HepG2 (cell line): ENCODE results near the gene RPS6KL1. TPM values are rescaled to one million over a fixed set of nuclear protein-coding genes. Genes with fewer than 3 reads are reported as not detected.

Experiments
- AGO2 ChIP-seq: fragments of 200-400 bp; formaldehyde crosslinking; optimal IDR thresholded peaks from 2 replicates; pipeline ENCODE3; 2017; ENCODE audit warnings: mild to moderate bottlenecking, low read depth, low read length, moderate library complexity
- BRCA1 ChIP-seq: sonication (generic); formaldehyde crosslinking; IDR thresholded peaks from 2 replicates; pipeline ENCODE4 v1.4.0; 2020; ENCODE audit warnings: missing genetic modification reagents
- FOXJ3 ChIP-seq: sonication (generic); formaldehyde crosslinking; IDR thresholded peaks from 2 replicates; pipeline ENCODE4 v1.4.0; 2020; ENCODE audit warnings: missing genetic modification reagents, mild to moderate bottlenecking, borderline replicate concordance
- HOXD1 ChIP-seq: sonication (generic); formaldehyde crosslinking; IDR thresholded peaks from 2 replicates; pipeline ENCODE4 v1.5.0; 2020; ENCODE audit warnings: missing genetic modification reagents
- MATR3 ChIP-seq: sonication (generic); formaldehyde crosslinking; IDR thresholded peaks from 2 replicates; pipeline ENCODE4 v1.4.0; 2020; ENCODE audit warnings: missing genetic modification reagents
- MEIS2 ChIP-seq: sonication (generic); formaldehyde crosslinking; IDR thresholded peaks from 2 replicates; pipeline ENCODE4 v1.9.0; 2021; ENCODE audit warnings: mild to moderate bottlenecking, missing genetic modification reagents
- PAF1 ChIP-seq: IDR thresholded peaks from 2 replicates; pipeline ENCODE4 v1.6.1; 2016; ENCODE audit warnings: missing genetic modification reagents, missing compliant biosample characterization
- PAWR ChIP-seq: sonication (generic); formaldehyde crosslinking; IDR thresholded peaks from 2 replicates; pipeline ENCODE4 v1.4.0; 2020; ENCODE audit warnings: missing genetic modification reagents, mild to moderate bottlenecking, borderline replicate concordance
- TEAD3 ChIP-seq: optimal IDR thresholded peaks from 2 replicates; pipeline ENCODE3; 2016; ENCODE audit warnings: borderline replicate concordance
- WIZ ChIP-seq: sonication (generic); formaldehyde crosslinking; IDR thresholded peaks from 2 replicates; pipeline ENCODE4 v1.5.1; 2020; ENCODE audit warnings: mild to moderate bottlenecking, missing genetic modification reagents
- ZKSCAN5 ChIP-seq: sonication (generic); formaldehyde crosslinking; IDR thresholded peaks from 2 replicates; pipeline ENCODE4 v1.5.1; 2020; ENCODE audit warnings: mild to moderate bottlenecking, missing genetic modification reagents
- ZNF615 ChIP-seq: sonication (generic); formaldehyde crosslinking; IDR thresholded peaks from 2 replicates; pipeline ENCODE4 v1.5.0; 2020; ENCODE audit warnings: mild to moderate bottlenecking, missing genetic modification reagents, borderline replicate concordance
- polyA plus RNA-seq, 8 experiments: library from polyadenylated mRNA; depleted of rRNA in 3 of 8; stranded (reverse) in 7 of 8; unstranded in 1 of 8; fragments of >200 nt; fragmentation: Illumina TruSeq in 4 of 8; extraction: Trizol in 4 of 8; gene quantifications; 2 replicates each; pipeline versions ENCODE4 v1.2.1 to v1.2.3, GENCODE V29; 2011 to 2016; ENCODE audit warnings: low read depth in 4 of 8, missing spikeins in 1 of 8, mixed read lengths in 1 of 8; ENCODE audit not compliant: insufficient read depth in 1 of 8
- total RNA-seq, 5 experiments: library from RNA; depleted of rRNA; stranded (reverse); fragments of >200 nt; fragmentation: Illumina TruSeq; extraction: Trizol; gene quantifications; 2 replicates each; pipeline ENCODE4 v1.2.3, GENCODE V29; 2016; ENCODE audit warnings: low read depth in 1 of 5
- TF ChIP-seq, protein P1 (sequence below): sonication (generic); formaldehyde crosslinking; IDR thresholded peaks from 2 replicates; pipeline ENCODE4 v1.5.0; 2020; ENCODE audit warnings: missing genetic modification reagents
- TF ChIP-seq, protein P2 (sequence below): sonication (generic); formaldehyde crosslinking; IDR thresholded peaks from 2 replicates; pipeline ENCODE4 v1.4.0; 2020; ENCODE audit warnings: missing genetic modification reagents, borderline replicate concordance
- TF ChIP-seq, protein P3 (sequence below): sonication (generic); formaldehyde crosslinking; conservative IDR thresholded peaks from 2 replicates; pipeline ENCODE4 v1.4.0; 2020; ENCODE audit warnings: missing genetic modification reagents
- TF ChIP-seq, protein P4 (sequence below): sonication (generic); formaldehyde crosslinking; IDR thresholded peaks from 2 replicates; pipeline ENCODE4 v1.4.0; 2020; ENCODE audit warnings: missing genetic modification reagents, borderline replicate concordance
- TF ChIP-seq, protein P5 (sequence below): sonication (generic); formaldehyde crosslinking; IDR thresholded peaks from 2 replicates; pipeline ENCODE4 v1.5.0; 2020; ENCODE audit warnings: missing genetic modification reagents
- TF ChIP-seq, protein P6 (sequence below): IDR thresholded peaks from 2 replicates; pipeline ENCODE4 v1.6.1; 2016; ENCODE audit warnings: low read depth, control low read depth

Gene RPS6KL1
- total and polyA plus RNA-seq, 2 of the 13 experiments (the other 11 are each of a cell fraction or from before 2014, with no cell fraction given), result 6.5 to 11.5 TPM

DNA sequence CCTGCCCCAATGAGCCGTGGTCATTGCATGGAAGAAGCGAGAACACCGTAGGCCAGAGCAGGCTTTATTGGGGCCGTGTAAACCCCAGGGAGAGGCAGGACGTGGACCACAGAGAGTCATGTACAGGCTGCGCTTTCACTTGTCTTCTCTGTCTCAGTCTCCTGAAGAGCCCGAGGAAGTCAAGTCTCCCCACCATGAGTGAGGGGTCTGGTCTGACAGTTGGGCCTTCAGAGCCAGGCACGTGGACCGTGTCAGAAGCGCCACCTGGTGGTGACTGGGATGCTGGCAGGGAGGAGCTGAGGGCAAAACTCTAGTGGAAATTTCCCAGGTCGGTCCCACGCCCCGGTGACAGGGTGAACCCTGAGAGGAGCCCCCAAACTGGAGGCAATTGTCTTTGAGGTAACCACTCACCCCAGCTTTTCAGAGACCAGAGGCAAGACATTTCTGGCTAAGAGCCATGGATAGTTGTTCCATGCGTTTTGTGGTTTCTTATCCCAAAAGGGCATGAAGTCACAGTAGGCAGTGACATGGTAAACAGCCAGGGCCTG lies 17.4 kb downstream of the RPS6KL1 start (continued):
- TF ChIP-seq, protein P1, sequence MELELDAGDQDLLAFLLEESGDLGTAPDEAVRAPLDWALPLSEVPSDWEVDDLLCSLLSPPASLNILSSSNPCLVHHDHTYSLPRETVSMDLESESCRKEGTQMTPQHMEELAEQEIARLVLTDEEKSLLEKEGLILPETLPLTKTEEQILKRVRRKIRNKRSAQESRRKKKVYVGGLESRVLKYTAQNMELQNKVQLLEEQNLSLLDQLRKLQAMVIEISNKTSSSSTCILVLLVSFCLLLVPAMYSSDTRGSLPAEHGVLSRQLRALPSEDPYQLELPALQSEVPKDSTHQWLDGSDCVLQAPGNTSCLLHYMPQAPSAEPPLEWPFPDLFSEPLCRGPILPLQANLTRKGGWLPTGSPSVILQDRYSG (CRISPR knock-in tag), result no peak
- TF ChIP-seq AGO2 (peak; percentile 77), PAWR (no peak), BRCA1 (CRISPR knock-in tag) (no peak), MEIS2 (no peak), HOXD1 (no peak), TEAD3 (no peak), ZKSCAN5 (CRISPR knock-in tag) (no peak), MATR3 (CRISPR knock-in tag) (no peak), ZNF615 (no peak), WIZ (CRISPR knock-in tag) (no peak), PAF1 (CRISPR knock-in tag) (no peak), FOXJ3 (CRISPR knock-in tag) (no peak)
- TF ChIP-seq, protein P2, sequence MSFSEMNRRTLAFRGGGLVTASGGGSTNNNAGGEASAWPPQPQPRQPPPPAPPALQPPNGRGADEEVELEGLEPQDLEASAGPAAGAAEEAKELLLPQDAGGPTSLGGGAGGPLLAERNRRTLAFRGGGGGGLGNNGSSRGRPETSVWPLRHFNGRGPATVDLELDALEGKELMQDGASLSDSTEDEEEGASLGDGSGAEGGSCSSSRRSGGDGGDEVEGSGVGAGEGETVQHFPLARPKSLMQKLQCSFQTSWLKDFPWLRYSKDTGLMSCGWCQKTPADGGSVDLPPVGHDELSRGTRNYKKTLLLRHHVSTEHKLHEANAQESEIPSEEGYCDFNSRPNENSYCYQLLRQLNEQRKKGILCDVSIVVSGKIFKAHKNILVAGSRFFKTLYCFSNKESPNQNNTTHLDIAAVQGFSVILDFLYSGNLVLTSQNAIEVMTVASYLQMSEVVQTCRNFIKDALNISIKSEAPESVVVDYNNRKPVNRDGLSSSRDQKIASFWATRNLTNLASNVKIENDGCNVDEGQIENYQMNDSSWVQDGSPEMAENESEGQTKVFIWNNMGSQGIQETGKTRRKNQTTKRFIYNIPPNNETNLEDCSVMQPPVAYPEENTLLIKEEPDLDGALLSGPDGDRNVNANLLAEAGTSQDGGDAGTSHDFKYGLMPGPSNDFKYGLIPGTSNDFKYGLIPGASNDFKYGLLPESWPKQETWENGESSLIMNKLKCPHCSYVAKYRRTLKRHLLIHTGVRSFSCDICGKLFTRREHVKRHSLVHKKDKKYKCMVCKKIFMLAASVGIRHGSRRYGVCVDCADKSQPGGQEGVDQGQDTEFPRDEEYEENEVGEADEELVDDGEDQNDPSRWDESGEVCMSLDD (CRISPR knock-in tag), result 0 out of 2 replicates have a peak, but pooled peaks have one; percentile 29
- TF ChIP-seq, protein P3, sequence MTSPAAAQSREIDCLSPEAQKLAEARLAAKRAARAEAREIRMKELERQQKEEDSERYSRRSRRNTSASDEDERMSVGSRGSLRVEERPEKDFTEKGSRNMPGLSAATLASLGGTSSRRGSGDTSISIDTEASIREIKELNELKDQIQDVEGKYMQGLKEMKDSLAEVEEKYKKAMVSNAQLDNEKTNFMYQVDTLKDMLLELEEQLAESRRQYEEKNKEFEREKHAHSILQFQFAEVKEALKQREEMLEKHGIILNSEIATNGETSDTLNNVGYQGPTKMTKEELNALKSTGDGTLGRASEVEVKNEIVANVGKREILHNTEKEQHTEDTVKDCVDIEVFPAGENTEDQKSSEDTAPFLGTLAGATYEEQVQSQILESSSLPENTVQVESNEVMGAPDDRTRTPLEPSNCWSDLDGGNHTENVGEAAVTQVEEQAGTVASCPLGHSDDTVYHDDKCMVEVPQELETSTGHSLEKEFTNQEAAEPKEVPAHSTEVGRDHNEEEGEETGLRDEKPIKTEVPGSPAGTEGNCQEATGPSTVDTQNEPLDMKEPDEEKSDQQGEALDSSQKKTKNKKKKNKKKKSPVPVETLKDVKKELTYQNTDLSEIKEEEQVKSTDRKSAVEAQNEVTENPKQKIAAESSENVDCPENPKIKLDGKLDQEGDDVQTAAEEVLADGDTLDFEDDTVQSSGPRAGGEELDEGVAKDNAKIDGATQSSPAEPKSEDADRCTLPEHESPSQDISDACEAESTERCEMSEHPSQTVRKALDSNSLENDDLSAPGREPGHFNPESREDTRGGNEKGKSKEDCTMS, result no peak
- TF ChIP-seq, protein P4, sequence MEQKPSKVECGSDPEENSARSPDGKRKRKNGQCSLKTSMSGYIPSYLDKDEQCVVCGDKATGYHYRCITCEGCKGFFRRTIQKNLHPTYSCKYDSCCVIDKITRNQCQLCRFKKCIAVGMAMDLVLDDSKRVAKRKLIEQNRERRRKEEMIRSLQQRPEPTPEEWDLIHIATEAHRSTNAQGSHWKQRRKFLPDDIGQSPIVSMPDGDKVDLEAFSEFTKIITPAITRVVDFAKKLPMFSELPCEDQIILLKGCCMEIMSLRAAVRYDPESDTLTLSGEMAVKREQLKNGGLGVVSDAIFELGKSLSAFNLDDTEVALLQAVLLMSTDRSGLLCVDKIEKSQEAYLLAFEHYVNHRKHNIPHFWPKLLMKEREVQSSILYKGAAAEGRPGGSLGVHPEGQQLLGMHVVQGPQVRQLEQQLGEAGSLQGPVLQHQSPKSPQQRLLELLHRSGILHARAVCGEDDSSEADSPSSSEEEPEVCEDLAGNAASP (CRISPR knock-in tag), result 0 out of 2 replicates have a peak, but pooled peaks have one; percentile 47
- TF ChIP-seq, protein P5, sequence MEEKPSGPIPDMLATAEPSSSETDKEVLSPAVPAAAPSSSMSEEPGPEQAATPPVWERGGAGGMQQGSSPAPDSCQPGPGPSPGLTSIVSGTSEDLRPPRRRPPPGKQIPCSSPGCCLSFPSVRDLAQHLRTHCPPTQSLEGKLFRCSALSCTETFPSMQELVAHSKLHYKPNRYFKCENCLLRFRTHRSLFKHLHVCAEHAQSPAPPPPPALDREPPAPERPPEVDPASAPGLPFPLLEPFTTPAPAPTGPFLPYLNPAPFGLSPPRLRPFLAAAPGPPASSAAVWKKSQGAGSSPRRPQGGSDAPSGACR (CRISPR knock-in tag), result no peak
- TF ChIP-seq, protein P6, sequence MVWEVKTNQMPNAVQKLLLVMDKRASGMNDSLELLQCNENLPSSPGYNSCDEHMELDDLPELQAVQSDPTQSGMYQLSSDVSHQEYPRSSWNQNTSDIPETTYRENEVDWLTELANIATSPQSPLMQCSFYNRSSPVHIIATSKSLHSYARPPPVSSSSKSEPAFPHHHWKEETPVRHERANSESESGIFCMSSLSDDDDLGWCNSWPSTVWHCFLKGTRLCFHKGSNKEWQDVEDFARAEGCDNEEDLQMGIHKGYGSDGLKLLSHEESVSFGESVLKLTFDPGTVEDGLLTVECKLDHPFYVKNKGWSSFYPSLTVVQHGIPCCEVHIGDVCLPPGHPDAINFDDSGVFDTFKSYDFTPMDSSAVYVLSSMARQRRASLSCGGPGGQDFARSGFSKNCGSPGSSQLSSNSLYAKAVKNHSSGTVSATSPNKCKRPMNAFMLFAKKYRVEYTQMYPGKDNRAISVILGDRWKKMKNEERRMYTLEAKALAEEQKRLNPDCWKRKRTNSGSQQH (CRISPR knock-in tag), result no peak
